ENCODE measurements around the gene QTRT2. TPM values are rescaled to one million over a fixed set of nuclear protein-coding genes. Genes with fewer than 3 reads are reported as not detected.

QTRT2 gene
- total RNA-seq, 1 experiment from 2014 or later = 38.0 TPM

GRCh38 chr3:114035896-114036295 is 20.6 kb upstream of the QTRT2 start:
- ChIA-PET CTCF (no interaction called here), POLR2A (ENCODE audit: unreplicated experiment) (no interaction called here)
- Histone ChIP-seq H3K4me1 (ENCODE audit: insufficient read depth, low read length) (no peaks in the 10 kb centered on the region), H2AFZ (ENCODE audit: low read length) (no peak overlapping the region), H3K27ac (ENCODE audit: low read length) (no peak overlapping the region), H3K4me2 (ENCODE audit: low read length) (no peak overlapping the region), H3K36me3 (ENCODE audit: low read depth, low read length) (no peaks in the 10 kb centered on the region), H3K4me3 (ENCODE audit: low read length) (no peak overlapping the region), H3K9me3 (ENCODE audit: low read length) (no peaks in the 10 kb centered on the region), H3K27me3 (ENCODE audit: low read length) (no peaks in the 10 kb centered on the region), H3K9me2 (replicated peaks; ENCODE audit: low read length) (no peaks in the 10 kb centered on the region), H3F3A (ENCODE audit: low read length, unreplicated experiment) (no peaks in the 10 kb centered on the region), H3K9ac (ENCODE audit: low read length) (no peak overlapping the region), H4K20me1 (ENCODE audit: low read length) (no peaks in the 10 kb centered on the region), H3K79me2 (ENCODE audit: low read length) (no peaks in the 10 kb centered on the region)
- DNase-seq (no peak), ATAC-seq (no peak)
- BruUV-seq (replicated peaks) = no TSS peak
- intact Hi-C loops (cut with micrococcal nuclease) = no loop called here
- TF ChIP-seq EZH2phosphoT487 (IDR thresholded peaks at IDR 0.05; ENCODE audit: borderline replicate concordance, low read length) = no peak
- no peak for TF ChIP-seq CTCF (conservative IDR thresholded peaks at IDR 0.05; ENCODE audit: low read depth, low read length)
- TF ChIP-seq EZH2 (IDR thresholded peaks at IDR 0.05; ENCODE audit: low read length, unreplicated experiment) = no peak

GRCh38 chr3:114043205-114043604 is 13.3 kb upstream of the QTRT2 start:
- Histone ChIP-seq H3K9me3 (ENCODE audit: low read length) (no peaks in the 10 kb centered on the region), H3K27ac (ENCODE audit: low read length) (no peak overlapping the region), H3K9ac (ENCODE audit: low read length) (no peak overlapping the region), H3K79me2 (ENCODE audit: low read length) (no peaks in the 10 kb centered on the region), H3K4me1 (ENCODE audit: insufficient read depth, low read length) (no peaks in the 10 kb centered on the region), H2AFZ (ENCODE audit: low read length) (no peak overlapping the region), H4K20me1 (ENCODE audit: low read length) (no peaks in the 10 kb centered on the region), H3K27me3 (ENCODE audit: low read length) (no peaks in the 10 kb centered on the region), H3K9me2 (replicated peaks; ENCODE audit: low read length) (no peaks in the 10 kb centered on the region), H3K4me3 (ENCODE audit: low read length) (no peak overlapping the region), H3K36me3 (ENCODE audit: low read depth, low read length) (no peaks in the 10 kb centered on the region), H3K4me2 (ENCODE audit: low read length) (no peak overlapping the region), H3F3A (ENCODE audit: low read length, unreplicated experiment) (no peaks in the 10 kb centered on the region)
- POLR2A ChIA-PET (ENCODE audit: unreplicated experiment) = no interaction called here
- no peak for DNase-seq
- TF ChIP-seq EZH2phosphoT487 (IDR thresholded peaks at IDR 0.05; ENCODE audit: borderline replicate concordance, low read length) (no peak), CTCF (conservative IDR thresholded peaks at IDR 0.05; ENCODE audit: low read depth, low read length) (no peak), EZH2 (IDR thresholded peaks at IDR 0.05; ENCODE audit: low read length, unreplicated experiment) (no peak)
- intact Hi-C loops (cut with micrococcal nuclease) = no loop called here
- BruUV-seq (replicated peaks) = no TSS peak
- no peak for ATAC-seq
- CTCF ChIA-PET = no interaction called here

- Histone ChIP-seq H3K9me2 (replicated peaks; ENCODE audit: low read length) (0 out of 2 replicates have a peak, but pooled peaks cover 3% of the 10 kb centered on the region), H3F3A (ENCODE audit: low read length, unreplicated experiment) (no peaks in the 10 kb centered on the region), H4K20me1 (ENCODE audit: low read length) (no peaks in the 10 kb centered on the region), H3K9ac (ENCODE audit: low read length) (no peak overlapping the region), H3K27me3 (ENCODE audit: low read length) (no peaks in the 10 kb centered on the region), H3K79me2 (ENCODE audit: low read length) (peaks cover 6% of the 10 kb centered on the region), H3K36me3 (ENCODE audit: low read depth, low read length) (no peaks in the 10 kb centered on the region), H3K4me1 (ENCODE audit: insufficient read depth, low read length) (peaks cover 7% of the 10 kb centered on the region), H3K4me2 (ENCODE audit: low read length) (no peak overlapping the region), H3K4me3 (ENCODE audit: low read length) (no peak overlapping the region), H3K9me3 (ENCODE audit: low read length) (no peaks in the 10 kb centered on the region), H2AFZ (ENCODE audit: low read length) (no peak overlapping the region), H3K27ac (ENCODE audit: low read length) (no peak overlapping the region)
- no peak for TF ChIP-seq EZH2phosphoT487 (IDR thresholded peaks at IDR 0.05; ENCODE audit: borderline replicate concordance, low read length)
- no peak for TF ChIP-seq CTCF (conservative IDR thresholded peaks at IDR 0.05; ENCODE audit: low read depth, low read length)
- no peak for TF ChIP-seq EZH2 (IDR thresholded peaks at IDR 0.05; ENCODE audit: low read length, unreplicated experiment)
- ChIA-PET CTCF (no interaction called here), POLR2A (ENCODE audit: unreplicated experiment) (no interaction called here)
- ATAC-seq (no peak), DNase-seq (no peak)
- intact Hi-C loops (cut with micrococcal nuclease) = no loop called here
- BruUV-seq (replicated peaks) = no TSS peak
These were observed 4.3 kb upstream of the QTRT2 start for GRCh38 chr3:114052216-114052615.
